Measurements from ENCODE around the gene WNT2. TPM values are rescaled to one million over a fixed set of nuclear protein-coding genes. Genes with fewer than 3 reads are reported as not detected.

Gene WNT2
- not detected for total RNA-seq

- ChIA-PET POLR2A (no interaction called here), CTCF (no interaction called here)
Observed at GRCh38 chr7:117322741-117323304, at the start of gene WNT2. Gene WNT2 (minus strand): TSS chr7:117323058. CDS start chr7:117322989, 69 bp downstream.

GRCh38 chr7:117372073-117372472 is 49.2 kb upstream of the WNT2 start:
- ChIA-PET CTCF (no interaction called here), POLR2A (no interaction called here)

- ChIA-PET POLR2A (no interaction called here), CTCF (no interaction called here)
Observed at GRCh38 chr7:117364339-117365080, 41.7 kb upstream of the WNT2 start.

GRCh38 chr7:117362294-117362888 is 39.5 kb upstream of the WNT2 start:
- ChIA-PET POLR2A (no interaction called here), CTCF (no interaction called here)

GRCh38 chr7:117350027-117350426 is 27.2 kb upstream of the WNT2 start:
- CTCF ChIA-PET = no interaction called here

GRCh38 chr7:117349570-117349969 is 26.7 kb upstream of the WNT2 start:
- POLR2A ChIA-PET = no interaction called here
- CTCF ChIA-PET = no interaction called here

More at GRCh38 chr7:117350027-117350426, 27.2 kb upstream of the WNT2 start:
- POLR2A ChIA-PET = no interaction called here

GRCh38 chr7:117347962-117348672 is 25.3 kb upstream of the WNT2 start:
- CTCF ChIA-PET = no interaction called here
- POLR2A ChIA-PET = no interaction called here

GRCh38 chr7:117347480-117347879 is 24.6 kb upstream of the WNT2 start:
- ChIA-PET CTCF (no interaction called here), POLR2A (no interaction called here)

- CTCF ChIA-PET = no interaction called here
- POLR2A ChIA-PET = no interaction called here
Observed at GRCh38 chr7:117346161-117346560, 23.3 kb upstream of the WNT2 start.

GRCh38 chr7:117338020-117338419 is 15.2 kb upstream of the WNT2 start:
- POLR2A ChIA-PET = no interaction called here
- CTCF ChIA-PET = no interaction called here

GRCh38 chr7:117333168-117333567 is 10.3 kb upstream of the WNT2 start:
- ChIA-PET POLR2A (no interaction called here), CTCF (no interaction called here)

GRCh38 chr7:117332031-117332430 is 9.2 kb upstream of the WNT2 start:
- POLR2A ChIA-PET = no interaction called here
- CTCF ChIA-PET = no interaction called here

- ChIA-PET POLR2A (no interaction called here), CTCF (no interaction called here)
Observed at GRCh38 chr7:117325836-117326235, 3.0 kb upstream of the WNT2 start.

- ChIA-PET CTCF (no interaction called here), POLR2A (no interaction called here)
Observed at GRCh38 chr7:117324960-117325359, 2.1 kb upstream of the WNT2 start.

- POLR2A ChIA-PET = no interaction called here
- CTCF ChIA-PET = no interaction called here
Observed at GRCh38 chr7:117323851-117324711, 1.2 kb upstream of the WNT2 start.

GRCh38 chr7:117323305-117323850 is 520 bp upstream of the WNT2 start:
- POLR2A ChIA-PET = no interaction called here
- CTCF ChIA-PET = no interaction called here

- CTCF ChIA-PET = no interaction called here
- POLR2A ChIA-PET = no interaction called here
Observed at GRCh38 chr7:117320523-117320922, 2.3 kb downstream of the WNT2 start.

GRCh38 chr7:117319181-117319580 is 3.7 kb downstream of the WNT2 start:
- ChIA-PET POLR2A (no interaction called here), CTCF (no interaction called here)

GRCh38 chr7:117313582-117313981 is 9.3 kb downstream of the WNT2 start:
- POLR2A ChIA-PET = no interaction called here
- CTCF ChIA-PET = no interaction called here

All from activated CD8-positive, alpha-beta memory T cell treated with anti-CD3 and anti-CD28 coated beads for 36 hours (primary cell).